COLO829 (cell line): ENCODE results near the gene CC2D2B.
"Not testable (repeated sequence)": the region's sequence is repeated elsewhere in the genome, so short reads cannot be mapped to it uniquely, and the experiment has no call there.

Experiments used
- DNase-seq: peaks from one replicate; pipeline ENCODE4 v3.0.0; 2012; ENCODE audit warnings: low spot score

CC2D2B gene

GRCh38 chr10:96017191-96017687 is 109.5 kb downstream of the CC2D2B start:
- DNase-seq, result peak; percentile 38

- no peak for DNase-seq
These were observed 113.6 kb downstream of the CC2D2B start for GRCh38 chr10:96021332-96021731.

GRCh38 chr10:96022739-96023138 is 115.0 kb downstream of the CC2D2B start:
- DNase-seq, result no peak

- no peak for DNase-seq
These were observed 115.4 kb downstream of the CC2D2B start for GRCh38 chr10:96023168-96023567.

GRCh38 chr10:96025566-96025965 is 117.8 kb downstream of the CC2D2B start:
- DNase-seq, result no peak

GRCh38 chr10:96034625-96035024 is 126.8 kb downstream of the CC2D2B start:
- DNase-seq, result no peak

- no peak for DNase-seq
These were observed 131.0 kb downstream of the CC2D2B start for GRCh38 chr10:96038476-96039387.

GRCh38 chr10:96041146-96041545 is 133.4 kb downstream of the CC2D2B start:
- DNase-seq, result no peak

- DNase-seq, result peak; percentile 57
These were observed 135.5 kb downstream of the CC2D2B start, which contains the start of gene CCNJ for GRCh38 chr10:96043033-96043892. TSS of gene CCNJ (plus strand) at chr10:96043583. CDS start at chr10:96044394, 811 bp downstream.

- DNase-seq, result no peak
These were observed 136.3 kb downstream of the CC2D2B start for GRCh38 chr10:96043893-96044715.

GRCh38 chr10:96044736-96045135 is 137.0 kb downstream of the CC2D2B start:
- DNase-seq, result no peak

- no peak for DNase-seq
These were observed 138.8 kb downstream of the CC2D2B start for GRCh38 chr10:96046546-96046945.

- DNase-seq, result no peak
These were observed 139.4 kb downstream of the CC2D2B start for GRCh38 chr10:96047004-96047649.

GRCh38 chr10:96047925-96048324 is 140.2 kb downstream of the CC2D2B start:
- not testable (repeated sequence) for DNase-seq

GRCh38 chr10:96049340-96049739 is 141.6 kb downstream of the CC2D2B start:
- DNase-seq, result no peak

GRCh38 chr10:96053985-96054384 is 146.2 kb downstream of the CC2D2B start:
- DNase-seq, result no peak

- DNase-seq, result no peak
These were observed 149.0 kb downstream of the CC2D2B start for GRCh38 chr10:96056787-96057186.

GRCh38 chr10:96061232-96061631 is 153.5 kb downstream of the CC2D2B start:
- DNase-seq, result no peak

- no peak for DNase-seq
These were observed 164.9 kb downstream of the CC2D2B start for GRCh38 chr10:96072674-96073073.

- no peak for DNase-seq
These were observed 165.9 kb downstream of the CC2D2B start for GRCh38 chr10:96073722-96074121.

GRCh38 chr10:96074776-96075175 is 167.0 kb downstream of the CC2D2B start:
- DNase-seq, result no peak
